GM19395 (cell line): ENCODE results near the gene NKX2-4.
"Not testable (repeated sequence)": the region's sequence is repeated elsewhere in the genome, so short reads cannot be mapped to it uniquely, and the experiment has no call there.

ENCODE experiments used
- ATAC-seq: cut with Tn5 transposase; IDR thresholded peaks from one replicate; pipeline ENCODE4 v1.9.1; 2021; ENCODE audit warnings: mild to moderate bottlenecking, moderate library complexity; ENCODE audit not compliant: unreplicated experiment

Gene NKX2-4

GRCh38 chr20:21397341-21398108 lies at the start of gene NKX2-4:
Gene NKX2-4 (minus strand): TSS chr20:21397526. CDS start chr20:21397399, 127 bp downstream.
- no peak for ATAC-seq

GRCh38 chr20:21437816-21438215 lies 40.5 kb upstream of the NKX2-4 start:
- no peak for ATAC-seq

GRCh38 chr20:21437248-21437647 lies 39.9 kb upstream of the NKX2-4 start:
- ATAC-seq = no peak

GRCh38 chr20:21436205-21436604 lies 38.9 kb upstream of the NKX2-4 start:
- no peak for ATAC-seq

GRCh38 chr20:21435576-21435975 lies 38.2 kb upstream of the NKX2-4 start:
- no peak for ATAC-seq

GRCh38 chr20:21433329-21433890 lies 36.1 kb upstream of the NKX2-4 start:
- no peak for ATAC-seq

GRCh38 chr20:21432911-21433310 lies 35.6 kb upstream of the NKX2-4 start:
- no peak for ATAC-seq

- no peak for ATAC-seq
These were observed 32.7 kb upstream of the NKX2-4 start for GRCh38 chr20:21430020-21430419.

- ATAC-seq = no peak
These were observed 27.5 kb upstream of the NKX2-4 start for GRCh38 chr20:21424846-21425245.

GRCh38 chr20:21423712-21424111 lies 26.4 kb upstream of the NKX2-4 start:
- not testable (repeated sequence) for ATAC-seq

GRCh38 chr20:21421601-21422236 lies 24.4 kb upstream of the NKX2-4 start:
- no peak for ATAC-seq

GRCh38 chr20:21419147-21419546 lies 21.8 kb upstream of the NKX2-4 start:
- not testable (repeated sequence) for ATAC-seq

GRCh38 chr20:21413996-21414395 lies 16.7 kb upstream of the NKX2-4 start:
- not testable (repeated sequence) for ATAC-seq

GRCh38 chr20:21411725-21412124 lies 14.4 kb upstream of the NKX2-4 start:
- ATAC-seq = no peak

GRCh38 chr20:21399005-21399475 lies 1.7 kb upstream of the NKX2-4 start:
- no peak for ATAC-seq

GRCh38 chr20:21398109-21399004 lies 1.0 kb upstream of the NKX2-4 start:
- ATAC-seq = no peak

- no peak for ATAC-seq
These were observed 556 bp downstream of the NKX2-4 start for GRCh38 chr20:21396599-21397340.

GRCh38 chr20:21395666-21396598 lies 1.4 kb downstream of the NKX2-4 start:
- ATAC-seq = no peak

- no peak for ATAC-seq
These were observed 2.2 kb downstream of the NKX2-4 start for GRCh38 chr20:21395051-21395665.
